Small intestine (tissue), 7 donors: ENCODE results near the gene NCEH1. TPM values are rescaled to one million over a fixed set of nuclear protein-coding genes. Genes with fewer than 3 reads are reported as not detected.

Experiments
- DNase-seq, 2 donors: peaks; one replicate each; pipeline versions ENCODE4 v3.0.0 to v3.0.0-alpha.2; 2013
- FAIRE-seq: peaks from 2 replicates; lab custom pipeline; 2012; peaks lifted over from hg19 to GRCh38; lab: Jason Lieb, UNC
- H3K27ac ChIP-seq, 3 donors: one replicate each; pipeline ENCODE4 v1.5.1; 2013; ENCODE audit warnings: low read length in 2 of 3, mild to moderate bottlenecking in 2 of 3, control low read depth in 1 of 3, inconsistent platforms in 1 of 3, low read depth in 1 of 3, moderate library complexity in 1 of 3
- H3K27me3 ChIP-seq, 3 donors: one replicate each; pipeline ENCODE4 v1.6.1; 2013; ENCODE audit warnings: low read length in 3 of 3, inconsistent platforms in 1 of 3; ENCODE audit not compliant: control insufficient read depth in 3 of 3, insufficient read depth in 3 of 3
- H3K36me3 ChIP-seq, 3 donors: one replicate each; pipeline ENCODE4 v1.6.1; 2013; ENCODE audit warnings: low read length in 3 of 3, inconsistent platforms in 1 of 3, low read depth in 1 of 3, mild to moderate bottlenecking in 1 of 3, moderate library complexity in 1 of 3; ENCODE audit not compliant: control insufficient read depth in 3 of 3, insufficient read depth in 2 of 3
- H3K4me1 ChIP-seq, 3 donors: one replicate each; pipeline ENCODE4 v1.6.1; 2013; ENCODE audit warnings: low read length in 2 of 3, inconsistent platforms in 1 of 3, low read depth in 1 of 3, mild to moderate bottlenecking in 1 of 3, moderate library complexity in 1 of 3; ENCODE audit not compliant: control insufficient read depth in 3 of 3, insufficient read depth in 2 of 3
- H3K4me3 ChIP-seq, 3 donors: one replicate each; pipeline ENCODE4 v1.5.1; 2013; ENCODE audit warnings: low read length in 3 of 3, control low read depth in 1 of 3, inconsistent platforms in 1 of 3, low read depth in 1 of 3, mild to moderate bottlenecking in 1 of 3, moderate library complexity in 1 of 3
- H3K9me3 ChIP-seq, 2 donors: one replicate each; pipeline ENCODE4 v1.6.1; 2013; ENCODE audit warnings: low read depth in 1 of 2, low read length in 1 of 2; ENCODE audit not compliant: control insufficient read depth in 2 of 2, insufficient read depth in 1 of 2
- WGBS, 3 donors: extraction: QIAGEN DNeasy Blood & Tissue Kit; methylation state at CpG; one replicate each; pipeline ENCODE4 v1.1.7; 2013; 5-methylcytosine and 5-hydroxymethylcytosine counted together
- polyA plus RNA-seq, 4 donors: library from polyadenylated mRNA; stranded (reverse) in 3 of 4; unstranded in 1 of 4; fragments of 200-250 nt in 3 of 4; fragments of 120-200 nt in 1 of 4; gene quantifications; one replicate each; pipeline versions ENCODE4 v1.2.1 to v1.2.3, GENCODE V29; 2013
- donor health status: healthy with polysubstance abuse.
- donor health status: control.
- donor health status: control.
- donor health status: Bipolar disorder and iron deficiency.
- donor health status: healthy.

Gene NCEH1
- polyA plus RNA-seq, 4 donors: 1.1 to 7.0 (median 3.3) TPM

DNA sequence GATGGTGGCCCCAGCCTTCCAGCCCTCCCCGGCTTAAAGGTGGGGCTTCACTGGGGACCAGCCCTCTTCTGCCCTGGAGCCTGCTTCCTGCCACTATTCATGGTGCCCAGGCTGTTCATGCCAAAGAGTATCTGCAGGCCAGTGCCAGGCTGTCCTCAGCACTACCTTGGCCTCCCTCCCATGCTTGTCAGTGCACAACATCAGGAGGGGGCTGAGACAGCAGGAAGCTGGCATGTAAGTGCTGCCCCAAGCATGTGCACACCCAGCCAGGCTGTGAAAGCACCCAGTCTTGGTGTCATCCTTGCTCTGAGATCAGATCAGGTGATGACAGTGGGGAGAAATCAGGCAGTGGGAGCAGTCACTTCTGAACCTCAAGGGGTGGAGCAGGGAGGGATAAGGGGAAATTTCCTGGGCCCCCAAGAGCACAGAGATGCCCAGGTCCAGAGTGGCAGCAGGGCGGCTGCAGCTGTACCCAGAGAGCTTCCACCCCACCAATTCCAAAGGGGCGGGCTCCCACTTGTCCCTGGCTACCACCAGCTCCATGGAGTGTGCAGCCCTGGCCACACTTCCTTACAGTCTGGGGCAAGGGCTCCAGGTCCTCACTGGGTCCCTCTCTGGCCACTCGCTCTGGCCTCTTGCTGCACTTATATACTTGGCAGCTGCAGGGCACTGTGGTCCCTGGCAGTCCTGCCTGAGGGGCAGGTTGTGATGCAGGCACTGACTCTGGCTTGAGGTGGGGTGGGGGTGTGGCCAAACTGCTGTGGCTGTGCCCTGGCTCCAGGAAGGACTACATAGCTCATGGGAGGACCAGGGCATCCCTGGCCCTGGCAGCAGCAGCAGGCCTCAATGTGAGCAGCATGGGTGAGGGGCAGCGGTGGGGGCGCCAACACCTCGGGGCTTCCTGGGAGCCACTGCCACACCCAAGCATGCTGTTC, 96.3 kb downstream of the NCEH1 start:
- H3K4me3 ChIP-seq: no peak overlapping the region
- no peak for DNase-seq
- H3K27ac ChIP-seq: no peak overlapping the region
- peaks cover 0 to 21% of the 10 kb centered on the region in 2 donors for H3K9me3 ChIP-seq
- no peaks in the 10 kb centered on the region for H3K36me3 ChIP-seq
- no peaks in the 10 kb centered on the region for H3K27me3 ChIP-seq
- FAIRE-seq: no peak
- peaks cover 0 to 3% (median 0%) of the 10 kb centered on the region in 3 donors for H3K4me1 ChIP-seq
- 93 to 95% (median 93%) methylated on average over 4 to 7 of the region's 7 CpGs for WGBS, 3 donors

DNA sequence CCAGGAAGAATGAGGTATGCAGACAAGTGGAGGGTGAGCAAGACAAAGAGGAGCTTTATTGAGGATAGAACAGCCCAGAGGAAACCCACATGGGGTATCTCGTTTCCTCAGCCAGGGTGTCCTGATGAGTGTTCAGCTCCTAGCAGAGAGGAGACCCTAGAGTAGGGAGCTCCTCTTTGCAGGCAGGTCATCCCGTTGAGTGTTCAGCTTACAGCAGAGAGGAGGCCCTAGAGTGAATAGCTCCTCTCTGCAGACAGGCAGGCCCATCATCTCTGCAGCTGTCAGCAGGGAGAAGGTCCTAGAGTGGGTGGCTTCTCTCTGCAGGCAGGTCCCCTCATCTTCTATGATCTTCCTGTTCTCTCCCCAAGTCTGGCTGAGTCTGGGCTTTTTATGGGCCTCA, 97.0 kb downstream of the NCEH1 start:
- no peaks in the 10 kb centered on the region for H3K36me3 ChIP-seq
- no peak overlapping the region for H3K4me3 ChIP-seq
- DNase-seq (no peak), FAIRE-seq (no peak)
- peaks cover 0 to 21% of the 10 kb centered on the region in 2 donors for H3K9me3 ChIP-seq
- H3K27ac ChIP-seq: no peak overlapping the region
- WGBS, 3 donors: 89 to 97% (median 93%) methylated on average over 2 of the region's 2 CpGs
- no peaks in the 10 kb centered on the region for H3K27me3 ChIP-seq
- H3K4me1 ChIP-seq: peaks cover 0 to 3% (median 0%) of the 10 kb centered on the region in 3 donors

DNA sequence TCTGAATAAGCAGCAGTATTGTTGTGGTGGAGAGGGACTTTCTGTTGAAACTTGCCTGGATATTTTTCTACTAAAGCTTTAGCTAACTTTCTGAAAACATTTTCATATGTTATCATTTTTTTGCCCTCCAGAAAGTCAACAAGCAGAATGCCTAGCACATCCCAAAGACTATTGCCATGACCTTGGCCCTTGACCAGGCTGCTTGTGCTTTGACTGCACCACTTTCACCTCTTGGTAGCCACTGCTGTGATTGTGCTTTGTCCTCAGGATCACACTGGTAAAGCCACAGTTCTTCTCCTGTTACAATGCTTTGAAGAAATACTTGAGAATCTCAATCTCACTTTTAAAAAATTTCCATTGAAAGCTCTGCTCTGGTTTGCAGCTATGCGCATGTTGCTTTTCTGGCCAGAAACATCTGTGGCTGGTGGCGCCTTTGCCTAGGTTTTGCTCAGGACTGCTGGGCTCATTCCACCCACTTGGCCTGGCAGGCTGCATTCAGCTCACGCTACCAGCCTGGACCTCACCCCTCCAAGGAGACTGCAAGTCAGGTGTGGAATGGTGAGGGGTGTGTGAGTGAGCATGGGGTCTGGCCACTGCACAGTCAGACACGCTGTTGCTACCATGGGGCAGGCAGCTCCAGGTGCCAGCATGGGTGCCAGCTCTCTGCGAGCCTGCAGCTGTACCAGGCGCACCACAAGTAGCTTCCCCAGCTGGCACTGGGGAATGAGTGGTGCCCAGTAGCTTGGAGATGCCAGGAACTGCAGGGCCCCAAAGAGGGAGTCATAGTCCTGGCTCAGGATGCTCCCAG, 97.8 kb downstream of the NCEH1 start:
- Histone ChIP-seq H3K4me3 (no peak overlapping the region), H3K27ac (no peak overlapping the region), H3K4me1 (peaks cover 0 to 3% (median 0%) of the 10 kb centered on the region in 3 donors), H3K27me3 (no peaks in the 10 kb centered on the region), H3K9me3 (peaks cover 0 to 21% of the 10 kb centered on the region in 2 donors), H3K36me3 (no peaks in the 10 kb centered on the region)
- WGBS, 3 donors: 99% methylated on average over 6 of the region's 6 CpGs
- FAIRE-seq (no peak), DNase-seq (no peak)

DNA sequence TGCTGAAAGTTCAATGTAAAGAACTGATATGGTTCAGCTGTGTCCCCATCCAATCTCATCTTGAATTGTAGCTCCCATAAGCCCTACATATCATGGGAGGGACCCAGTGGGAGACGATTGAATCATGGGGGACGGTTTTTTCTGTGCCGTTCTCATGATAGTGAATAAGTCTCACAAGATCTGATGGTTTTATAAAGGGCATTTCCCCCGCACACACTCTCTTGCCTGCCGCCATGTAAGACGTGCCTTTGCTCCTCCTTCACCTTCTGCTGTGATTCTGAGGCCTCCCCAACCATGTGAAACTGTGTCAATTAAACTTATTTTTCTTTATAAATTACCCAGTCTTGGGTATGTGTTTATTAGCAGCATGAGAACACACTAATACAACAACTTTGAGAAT, 101.1 kb downstream of the NCEH1 start:
- DNase-seq (no peak), FAIRE-seq (no peak)
- H3K9me3 ChIP-seq: peaks cover 0 to 18% of the 10 kb centered on the region in 2 donors
- H3K27me3 ChIP-seq: no peaks in the 10 kb centered on the region
- peaks cover 0 to 4% (median 2%) of the 10 kb centered on the region in 3 donors for H3K4me1 ChIP-seq
- no peak overlapping the region for H3K27ac ChIP-seq
- WGBS, 3 donors: 92 to 97% (median 96%) methylated on average over 6 of the region's 6 CpGs
- no peaks in the 10 kb centered on the region for H3K36me3 ChIP-seq
- no peak overlapping the region for H3K4me3 ChIP-seq

GRCh38 chr3:172608575-172608974, 102.3 kb downstream of the NCEH1 start:
- H3K4me1 ChIP-seq: peaks cover 0 to 4% (median 2%) of the 10 kb centered on the region in 3 donors
- H3K36me3 ChIP-seq: no peaks in the 10 kb centered on the region
- FAIRE-seq: no peak
- 60 to 87% (median 83%) methylated on average over 2 of the region's 2 CpGs for WGBS, 3 donors
- no peak for DNase-seq
- no peak overlapping the region for H3K4me3 ChIP-seq
- H3K9me3 ChIP-seq: peaks cover 0 to 8% of the 10 kb centered on the region in 2 donors
- no peak overlapping the region for H3K27ac ChIP-seq
- H3K27me3 ChIP-seq: no peaks in the 10 kb centered on the region

DNA sequence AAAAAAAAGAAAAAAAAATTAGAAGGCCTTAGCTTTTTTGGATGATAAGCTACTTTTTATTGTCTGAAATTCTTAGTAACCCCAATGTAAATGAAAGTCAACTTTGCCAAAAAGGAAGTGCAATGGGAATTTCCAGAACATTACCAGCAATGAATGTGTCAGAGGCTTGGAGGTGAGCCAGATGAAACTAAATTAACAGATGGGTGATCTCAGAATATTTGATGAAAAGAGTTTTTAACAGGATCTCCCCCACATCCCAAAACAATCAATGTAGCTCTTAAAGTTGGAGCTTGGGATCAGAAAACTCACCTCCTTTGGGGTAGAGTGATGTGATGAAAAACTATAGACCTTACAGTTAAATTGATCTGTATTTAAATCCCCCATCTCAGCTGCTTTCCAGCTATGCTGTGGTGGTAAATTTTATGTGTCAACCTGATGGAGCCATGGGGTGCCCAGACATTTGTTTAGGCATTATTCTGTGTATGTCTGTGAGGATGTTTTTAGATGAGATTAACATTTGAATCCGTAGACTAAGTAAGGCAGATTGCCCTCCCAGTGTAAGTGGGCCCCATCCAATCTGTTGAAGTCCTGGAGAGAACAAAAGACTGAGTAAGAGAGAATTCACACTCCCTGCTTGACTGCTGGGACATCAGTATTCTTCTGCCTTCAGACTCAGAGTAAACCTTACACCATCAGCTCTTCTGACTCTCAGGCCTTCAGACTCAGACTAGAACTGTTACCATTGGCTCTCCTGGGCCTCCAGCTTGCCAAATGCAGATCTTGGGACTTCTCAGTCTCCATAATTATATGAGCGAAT, 103.4 kb downstream of the NCEH1 start:
- H3K27ac ChIP-seq: peak overlapping the region in 1 of 3 donors; percentile 3
- FAIRE-seq (no peak), DNase-seq (no peak)
- H3K9me3 ChIP-seq: no peaks in the 10 kb centered on the region
- H3K4me3 ChIP-seq: no peak overlapping the region
- H3K27me3 ChIP-seq: no peaks in the 10 kb centered on the region
- no peaks in the 10 kb centered on the region for H3K36me3 ChIP-seq
- 65 to 91% (median 82%) methylated on average over 2 of the region's 2 CpGs for WGBS, 3 donors
- peaks cover 2 to 4% (median 2%) of the 10 kb centered on the region in 3 donors for H3K4me1 ChIP-seq

DNA sequence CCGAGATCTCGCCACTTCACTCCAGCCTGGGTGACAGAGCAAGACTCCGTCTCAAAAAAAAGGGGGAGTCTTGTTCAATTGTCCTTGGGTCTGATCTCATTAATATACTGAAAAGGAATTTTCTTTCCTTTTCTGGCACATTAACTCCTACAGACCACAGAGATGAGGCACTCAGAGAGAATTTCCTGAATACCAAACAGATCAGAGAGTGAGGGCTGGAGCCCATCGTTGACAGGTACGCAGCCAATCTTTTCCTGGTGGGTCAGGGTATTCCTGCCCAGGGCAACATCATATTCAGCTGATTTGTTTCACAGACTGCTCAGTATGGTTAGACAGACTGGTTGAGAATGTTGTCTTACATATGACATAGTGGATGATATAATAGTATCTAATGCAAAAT, 104.8 kb downstream of the NCEH1 start:
- no peak for DNase-seq
- Histone ChIP-seq H3K4me1 (peaks cover 2 to 13% (median 4%) of the 10 kb centered on the region in 3 donors), H3K4me3 (no peak overlapping the region), H3K27me3 (no peaks in the 10 kb centered on the region), H3K27ac (no peak overlapping the region), H3K9me3 (no peaks in the 10 kb centered on the region), H3K36me3 (no peaks in the 10 kb centered on the region)
- FAIRE-seq: no peak
- 88 to 97% (median 91%) methylated on average over 5 of the region's 5 CpGs for WGBS, 3 donors
